ENCODE results near the gene FNDC10.
A peak's percentile ranks its signal among the peaks of the same experiment; 100 is the strongest.

Gene FNDC10

GRCh38 chr1:1616045-1616790 is 16.3 kb upstream of the FNDC10 start:
- TF ChIP-seq, protein P1, sequence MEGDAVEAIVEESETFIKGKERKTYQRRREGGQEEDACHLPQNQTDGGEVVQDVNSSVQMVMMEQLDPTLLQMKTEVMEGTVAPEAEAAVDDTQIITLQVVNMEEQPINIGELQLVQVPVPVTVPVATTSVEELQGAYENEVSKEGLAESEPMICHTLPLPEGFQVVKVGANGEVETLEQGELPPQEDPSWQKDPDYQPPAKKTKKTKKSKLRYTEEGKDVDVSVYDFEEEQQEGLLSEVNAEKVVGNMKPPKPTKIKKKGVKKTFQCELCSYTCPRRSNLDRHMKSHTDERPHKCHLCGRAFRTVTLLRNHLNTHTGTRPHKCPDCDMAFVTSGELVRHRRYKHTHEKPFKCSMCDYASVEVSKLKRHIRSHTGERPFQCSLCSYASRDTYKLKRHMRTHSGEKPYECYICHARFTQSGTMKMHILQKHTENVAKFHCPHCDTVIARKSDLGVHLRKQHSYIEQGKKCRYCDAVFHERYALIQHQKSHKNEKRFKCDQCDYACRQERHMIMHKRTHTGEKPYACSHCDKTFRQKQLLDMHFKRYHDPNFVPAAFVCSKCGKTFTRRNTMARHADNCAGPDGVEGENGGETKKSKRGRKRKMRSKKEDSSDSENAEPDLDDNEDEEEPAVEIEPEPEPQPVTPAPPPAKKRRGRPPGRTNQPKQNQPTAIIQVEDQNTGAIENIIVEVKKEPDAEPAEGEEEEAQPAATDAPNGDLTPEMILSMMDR (IDR thresholded peaks at IDR 0.05; ENCODE audit: low read depth, low read length, missing control alignments), result no peak
- no peak for DNase-seq (ENCODE audit: extremely low read depth, low read depth)
- H3K4me3 ChIP-seq (replicated peaks; ENCODE audit: low read depth, low read length), result peak overlapping the region; percentile 77

DNA sequence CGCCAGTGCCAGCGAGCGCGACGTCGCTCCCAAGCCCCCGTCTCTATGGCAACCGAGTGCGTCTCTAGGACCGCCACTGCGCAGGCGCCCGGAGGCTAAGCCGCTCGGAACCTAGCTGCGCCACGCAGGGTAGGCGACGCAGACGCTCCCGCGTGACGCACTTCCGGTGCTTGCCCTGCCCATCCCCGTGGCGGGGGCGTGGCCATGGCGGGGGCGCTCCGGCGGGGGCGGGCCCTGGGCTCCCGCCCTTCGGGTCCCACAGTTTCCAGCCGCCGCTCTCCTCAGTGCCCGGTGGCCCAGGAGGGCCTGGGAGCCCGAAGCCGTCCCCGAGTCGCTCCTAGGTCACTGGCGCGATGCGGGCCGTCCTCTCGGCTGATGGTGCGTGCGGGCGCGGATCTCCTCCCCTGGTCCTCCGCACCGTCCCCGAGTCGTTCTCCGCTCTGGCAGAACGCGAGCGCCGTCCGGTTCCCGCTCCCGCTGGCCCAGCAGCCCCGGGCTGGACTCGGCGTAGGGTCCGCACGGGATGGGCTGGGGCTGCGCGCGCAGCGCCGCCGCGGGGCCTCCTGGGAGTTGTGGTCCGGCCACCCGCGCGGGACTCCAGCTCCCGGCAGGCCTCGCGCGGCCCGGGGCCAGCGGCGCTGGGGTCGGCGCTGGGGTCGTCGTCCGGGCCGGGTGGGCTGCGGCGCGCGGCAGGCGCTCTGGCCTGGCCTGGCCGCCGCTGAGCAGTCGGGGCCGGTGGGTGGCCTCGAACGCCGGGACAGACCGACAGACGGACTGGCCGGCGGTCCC is 15.5 kb upstream of the FNDC10 start, which contains the start of gene MIB2:
TSS of gene MIB2 (plus strand) at position 245 of the 789 bp plus-strand sequence. CDS start 7,953 bp downstream, outside the sequence.
- peak within 1 kb of the TSS; percentile 77 for H3K4me3 ChIP-seq (replicated peaks; ENCODE audit: low read depth, low read length)
- TF ChIP-seq, protein P1 (IDR thresholded peaks at IDR 0.05; ENCODE audit: low read depth, low read length, missing control alignments), result no peak
- peak; percentile 83 for DNase-seq (ENCODE audit: extremely low read depth, low read depth)

GRCh38 chr1:1614954-1615255 is 15.0 kb upstream of the FNDC10 start:
- no peak for DNase-seq (ENCODE audit: extremely low read depth, low read depth)
- TF ChIP-seq, protein P1 (IDR thresholded peaks at IDR 0.05; ENCODE audit: low read depth, low read length, missing control alignments), result no peak
- H3K4me3 ChIP-seq (replicated peaks; ENCODE audit: low read depth, low read length), result peak overlapping the region; percentile 77

- TF ChIP-seq, protein P1 (IDR thresholded peaks at IDR 0.05; ENCODE audit: low read depth, low read length, missing control alignments), result no peak
- DNase-seq (ENCODE audit: extremely low read depth, low read depth), result no peak
- H3K4me3 ChIP-seq (replicated peaks; ENCODE audit: low read depth, low read length), result peak overlapping the region; percentile 77
Measured at GRCh38 chr1:1614204-1614953, 14.4 kb upstream of the FNDC10 start.

- no peak for DNase-seq (ENCODE audit: extremely low read depth, low read depth)
- H3K4me3 ChIP-seq (replicated peaks; ENCODE audit: low read depth, low read length), result peak overlapping the region; percentile 77
- TF ChIP-seq, protein P1 (IDR thresholded peaks at IDR 0.05; ENCODE audit: low read depth, low read length, missing control alignments), result no peak
Measured at GRCh38 chr1:1613509-1614082, 13.7 kb upstream of the FNDC10 start.

GRCh38 chr1:1612104-1612400 is 12.1 kb upstream of the FNDC10 start:
- H3K4me3 ChIP-seq (replicated peaks; ENCODE audit: low read depth, low read length), result no peak overlapping the region
- TF ChIP-seq, protein P1 (IDR thresholded peaks at IDR 0.05; ENCODE audit: low read depth, low read length, missing control alignments), result no peak
- no peak for DNase-seq (ENCODE audit: extremely low read depth, low read depth)
